ENCODE results near the gene PLEKHA5. TPM values are rescaled to one million over a fixed set of nuclear protein-coding genes. Genes with fewer than 3 reads are reported as not detected.

Gene PLEKHA5
- total RNA-seq, 2 donors from 2014 or later, result 24.4 to 41.7 TPM

DNA sequence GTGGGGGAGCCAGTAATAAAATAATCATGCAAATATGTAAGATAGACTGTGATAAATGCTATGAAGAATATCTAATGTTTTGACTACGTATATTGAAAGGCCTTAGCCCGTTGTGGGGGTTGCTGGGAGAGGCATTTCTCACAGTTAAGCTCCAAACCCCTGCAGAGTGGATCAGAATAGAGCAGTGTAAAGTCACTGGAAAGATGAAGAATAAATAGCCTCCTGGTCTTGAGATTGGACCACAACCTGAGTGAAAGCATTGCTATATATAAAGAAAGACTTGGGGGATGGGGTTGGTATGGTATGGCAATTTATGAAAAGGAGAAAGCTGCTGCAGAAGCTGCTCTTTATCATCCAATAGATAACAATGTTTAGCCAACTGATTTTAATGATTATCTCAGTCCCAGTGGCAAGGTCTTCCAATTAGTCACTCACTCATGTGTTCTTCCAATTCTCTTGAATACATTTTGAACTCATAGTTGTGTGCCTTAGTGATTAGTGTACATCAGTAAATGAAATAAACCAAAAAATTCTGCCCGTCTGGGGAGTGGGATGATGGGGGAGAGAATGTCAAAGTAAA, 10.2 kb downstream of the PLEKHA5 start:
- 70% methylated on average over 3 of the region's 3 CpGs for WGBS
- H3K9me3 ChIP-seq, result no peaks in the 10 kb centered on the region
- no peak for TF ChIP-seq POLR2AphosphoS5 (IDR thresholded peaks at IDR 0.05)
- TF ChIP-seq, protein P1, sequence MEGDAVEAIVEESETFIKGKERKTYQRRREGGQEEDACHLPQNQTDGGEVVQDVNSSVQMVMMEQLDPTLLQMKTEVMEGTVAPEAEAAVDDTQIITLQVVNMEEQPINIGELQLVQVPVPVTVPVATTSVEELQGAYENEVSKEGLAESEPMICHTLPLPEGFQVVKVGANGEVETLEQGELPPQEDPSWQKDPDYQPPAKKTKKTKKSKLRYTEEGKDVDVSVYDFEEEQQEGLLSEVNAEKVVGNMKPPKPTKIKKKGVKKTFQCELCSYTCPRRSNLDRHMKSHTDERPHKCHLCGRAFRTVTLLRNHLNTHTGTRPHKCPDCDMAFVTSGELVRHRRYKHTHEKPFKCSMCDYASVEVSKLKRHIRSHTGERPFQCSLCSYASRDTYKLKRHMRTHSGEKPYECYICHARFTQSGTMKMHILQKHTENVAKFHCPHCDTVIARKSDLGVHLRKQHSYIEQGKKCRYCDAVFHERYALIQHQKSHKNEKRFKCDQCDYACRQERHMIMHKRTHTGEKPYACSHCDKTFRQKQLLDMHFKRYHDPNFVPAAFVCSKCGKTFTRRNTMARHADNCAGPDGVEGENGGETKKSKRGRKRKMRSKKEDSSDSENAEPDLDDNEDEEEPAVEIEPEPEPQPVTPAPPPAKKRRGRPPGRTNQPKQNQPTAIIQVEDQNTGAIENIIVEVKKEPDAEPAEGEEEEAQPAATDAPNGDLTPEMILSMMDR (IDR thresholded peaks at IDR 0.05), result no peak
- no peak for TF ChIP-seq POLR2A (IDR thresholded peaks at IDR 0.05)
- no peak overlapping the region for H3K27ac ChIP-seq
- intact Hi-C loops (cut with DNase I), result no loop called here
- no peak for DNase-seq (ENCODE audit: low spot score)
- H3K36me3 ChIP-seq, result no peaks in the 10 kb centered on the region
- H3K4me3 ChIP-seq, result no peak overlapping the region
- H3K4me1 ChIP-seq (replicated peaks), result no peaks in the 10 kb centered on the region
- no peaks in the 10 kb centered on the region for H3K27me3 ChIP-seq (replicated peaks; ENCODE audit: insufficient read depth)

DNA sequence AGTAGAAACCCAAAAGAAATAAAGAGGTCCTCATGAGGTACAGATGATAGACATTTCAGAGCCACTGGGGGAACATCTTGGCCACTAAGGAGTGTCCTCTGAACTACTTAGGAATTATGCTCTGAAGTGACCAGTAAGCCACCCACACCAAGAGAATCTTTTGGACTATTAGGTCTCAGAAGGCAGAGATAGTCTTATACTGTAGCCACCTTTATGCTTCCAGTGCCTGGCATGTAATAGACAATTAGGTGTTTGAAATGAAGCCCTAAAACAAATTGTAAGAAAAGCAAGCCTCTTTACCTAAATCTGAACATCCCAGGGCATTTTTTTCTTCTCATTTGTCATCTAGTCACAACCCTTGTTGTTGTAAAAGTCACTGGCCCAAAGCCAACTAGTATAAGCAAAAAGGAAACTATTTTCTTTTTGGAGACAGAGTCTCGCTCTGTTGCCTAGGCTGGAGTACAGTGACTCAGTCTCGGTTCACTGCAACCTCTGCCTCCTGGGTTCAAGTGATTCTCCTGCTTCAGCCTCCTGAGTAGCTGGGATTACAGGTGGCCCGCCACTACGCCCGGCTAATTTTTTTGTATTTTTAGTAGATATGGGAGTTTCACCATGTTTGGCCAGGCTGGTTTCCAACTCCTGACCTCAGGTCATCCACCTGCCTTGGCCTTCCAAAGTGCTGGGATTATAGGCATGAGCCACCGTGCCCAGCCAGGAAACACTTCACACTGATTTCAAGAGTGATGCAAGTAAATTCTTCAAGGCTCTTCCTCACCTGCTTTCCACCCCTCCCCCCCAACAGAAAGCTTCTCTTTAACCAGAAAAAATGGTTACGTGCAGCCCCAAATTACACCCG, 11.1 kb downstream of the PLEKHA5 start:
- Histone ChIP-seq H3K4me3 (no peak overlapping the region), H3K4me1 (replicated peaks) (no peaks in the 10 kb centered on the region), H3K36me3 (no peaks in the 10 kb centered on the region), H3K27ac (no peak overlapping the region), H3K27me3 (replicated peaks; ENCODE audit: insufficient read depth) (no peaks in the 10 kb centered on the region), H3K9me3 (no peaks in the 10 kb centered on the region)
- intact Hi-C loops (cut with DNase I), result no loop called here
- TF ChIP-seq, protein P1 (IDR thresholded peaks at IDR 0.05), result no peak
- TF ChIP-seq POLR2AphosphoS5 (IDR thresholded peaks at IDR 0.05) (no peak), POLR2A (IDR thresholded peaks at IDR 0.05) (no peak)
- DNase-seq (ENCODE audit: low spot score), result no peak
- WGBS, result 81% methylated on average over 8 of the region's 8 CpGs

DNA sequence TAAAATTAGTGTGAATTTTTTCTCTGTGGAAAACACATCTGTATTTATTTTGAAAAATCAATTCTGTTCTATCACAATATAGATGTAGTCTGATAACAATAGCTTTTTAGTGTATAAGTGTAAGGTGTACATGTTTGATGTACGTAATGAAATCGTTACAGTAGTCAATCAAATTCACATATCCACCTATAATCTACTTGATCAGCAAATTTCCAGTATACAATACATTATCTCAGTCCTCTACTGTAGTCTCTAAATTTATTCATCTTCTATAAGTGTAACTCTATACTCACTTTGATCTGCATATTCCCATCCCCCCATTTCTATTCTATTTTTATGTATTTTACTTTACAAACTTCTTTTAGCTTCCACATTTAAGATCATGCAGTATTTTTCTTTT, 13.0 kb downstream of the PLEKHA5 start:
- 96% methylated on average over 2 of the region's 2 CpGs for WGBS
- intact Hi-C loops (cut with DNase I), result no loop called here

DNA sequence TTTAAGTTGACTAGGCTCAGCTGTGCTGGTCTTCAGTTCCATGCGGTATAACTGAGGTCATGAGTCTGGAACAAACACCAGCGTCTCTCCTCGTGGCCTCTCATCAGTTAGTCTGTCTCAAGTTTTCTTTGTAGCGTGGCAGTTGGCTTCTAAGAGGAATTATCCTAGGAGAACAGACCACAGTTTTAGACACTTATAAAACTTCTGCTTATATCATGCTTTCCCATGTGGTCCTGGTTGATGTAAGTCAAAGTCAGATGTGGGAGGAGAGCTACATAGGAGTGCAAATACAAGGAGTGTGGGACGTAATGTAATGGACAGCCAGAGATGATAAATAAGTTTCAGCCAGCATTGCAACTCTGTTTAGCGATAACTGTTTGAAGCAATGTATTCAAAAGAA, 14.8 kb downstream of the PLEKHA5 start:
- H3K4me3 ChIP-seq, result no peak overlapping the region

More for the DNA sequence above, 13.0 kb downstream of the PLEKHA5 start:
- no peaks in the 10 kb centered on the region for H3K4me1 ChIP-seq (replicated peaks)
- no peaks in the 10 kb centered on the region for H3K27me3 ChIP-seq (replicated peaks; ENCODE audit: insufficient read depth)
- H3K36me3 ChIP-seq, result no peaks in the 10 kb centered on the region
- no peak overlapping the region for H3K27ac ChIP-seq
- DNase-seq (ENCODE audit: low spot score), result no peak
- no peaks in the 10 kb centered on the region for H3K9me3 ChIP-seq
- TF ChIP-seq POLR2A (IDR thresholded peaks at IDR 0.05) (no peak), POLR2AphosphoS5 (IDR thresholded peaks at IDR 0.05) (no peak)
- TF ChIP-seq, protein P1 (IDR thresholded peaks at IDR 0.05), result no peak
- no peak overlapping the region for H3K4me3 ChIP-seq

More for the DNA sequence above, 14.8 kb downstream of the PLEKHA5 start:
- WGBS, result 93% methylated on average over 6 of the region's 6 CpGs
- no peaks in the 10 kb centered on the region for H3K9me3 ChIP-seq
- no peaks in the 10 kb centered on the region for H3K27me3 ChIP-seq (replicated peaks; ENCODE audit: insufficient read depth)
- no peaks in the 10 kb centered on the region for H3K36me3 ChIP-seq
- DNase-seq (ENCODE audit: low spot score), result no peak
- intact Hi-C loops (cut with DNase I), result no loop called here
- no peak overlapping the region for H3K27ac ChIP-seq
- TF ChIP-seq POLR2AphosphoS5 (IDR thresholded peaks at IDR 0.05) (no peak), POLR2A (IDR thresholded peaks at IDR 0.05) (no peak)
- TF ChIP-seq, protein P1 (IDR thresholded peaks at IDR 0.05), result no peak
- H3K4me1 ChIP-seq (replicated peaks), result no peaks in the 10 kb centered on the region
